Neural progenitor cell (in vitro differentiated cells): ENCODE measurements around the gene ARHGAP26.

Experiments used
- EZH2 ChIP-seq: fragments of 200-600 bp; sonication (generic); IDR thresholded peaks from 2 replicates; pipeline ENCODE4 v1.6.1; 2017; ENCODE audit warnings: antibody characterized with exemption, mild to moderate bottlenecking, moderate library complexity
- EZH2phosphoT487 ChIP-seq: fragments of 200-600 bp; sonication (generic); IDR thresholded peaks from 2 replicates; pipeline ENCODE4 v1.6.1; 2017; ENCODE audit warnings: antibody characterized with exemption
- TF ChIP-seq, protein P1 (sequence below): fragments of 200-600 bp; sonication (generic); IDR thresholded peaks from 2 replicates; pipeline ENCODE4 v1.5.1; 2017; ENCODE audit warnings: antibody characterized with exemption, mild to moderate bottlenecking

DNA sequence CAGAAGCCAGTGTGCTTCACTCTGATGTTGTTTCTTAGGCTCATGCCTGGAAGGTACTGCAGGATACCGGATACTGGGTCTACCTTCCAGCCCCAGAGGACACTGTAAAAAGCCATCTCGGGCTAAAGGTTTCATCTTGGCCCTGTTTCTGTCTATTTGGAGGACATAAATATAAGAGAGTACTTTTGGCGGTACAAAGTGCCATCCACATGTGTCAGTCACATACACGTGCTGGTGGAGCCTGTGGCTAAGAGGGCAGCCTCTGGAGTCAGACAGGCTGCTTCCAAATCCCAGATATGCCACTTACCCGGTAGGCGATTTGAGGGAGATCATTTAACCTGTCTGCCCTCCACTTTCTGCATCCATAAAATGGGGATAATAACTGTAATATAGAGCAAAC lies 472.9 kb downstream of the ARHGAP26 start:
- TF ChIP-seq, protein P1, sequence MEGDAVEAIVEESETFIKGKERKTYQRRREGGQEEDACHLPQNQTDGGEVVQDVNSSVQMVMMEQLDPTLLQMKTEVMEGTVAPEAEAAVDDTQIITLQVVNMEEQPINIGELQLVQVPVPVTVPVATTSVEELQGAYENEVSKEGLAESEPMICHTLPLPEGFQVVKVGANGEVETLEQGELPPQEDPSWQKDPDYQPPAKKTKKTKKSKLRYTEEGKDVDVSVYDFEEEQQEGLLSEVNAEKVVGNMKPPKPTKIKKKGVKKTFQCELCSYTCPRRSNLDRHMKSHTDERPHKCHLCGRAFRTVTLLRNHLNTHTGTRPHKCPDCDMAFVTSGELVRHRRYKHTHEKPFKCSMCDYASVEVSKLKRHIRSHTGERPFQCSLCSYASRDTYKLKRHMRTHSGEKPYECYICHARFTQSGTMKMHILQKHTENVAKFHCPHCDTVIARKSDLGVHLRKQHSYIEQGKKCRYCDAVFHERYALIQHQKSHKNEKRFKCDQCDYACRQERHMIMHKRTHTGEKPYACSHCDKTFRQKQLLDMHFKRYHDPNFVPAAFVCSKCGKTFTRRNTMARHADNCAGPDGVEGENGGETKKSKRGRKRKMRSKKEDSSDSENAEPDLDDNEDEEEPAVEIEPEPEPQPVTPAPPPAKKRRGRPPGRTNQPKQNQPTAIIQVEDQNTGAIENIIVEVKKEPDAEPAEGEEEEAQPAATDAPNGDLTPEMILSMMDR, result no peak
- TF ChIP-seq EZH2 (no peak), EZH2phosphoT487 (no peak)
